TTC549 (cell line): ENCODE data around the gene PKN3.
"Not testable (repeated sequence)": the region's sequence is repeated elsewhere in the genome, so short reads cannot be mapped to it uniquely, and the experiment has no call there.

Experiments used
- FAIRE-seq: peaks from 2 replicates; lab custom pipeline; 2012; peaks lifted over from hg19 to GRCh38; lab: Jason Lieb, UNC

The PKN3 gene

DNA sequence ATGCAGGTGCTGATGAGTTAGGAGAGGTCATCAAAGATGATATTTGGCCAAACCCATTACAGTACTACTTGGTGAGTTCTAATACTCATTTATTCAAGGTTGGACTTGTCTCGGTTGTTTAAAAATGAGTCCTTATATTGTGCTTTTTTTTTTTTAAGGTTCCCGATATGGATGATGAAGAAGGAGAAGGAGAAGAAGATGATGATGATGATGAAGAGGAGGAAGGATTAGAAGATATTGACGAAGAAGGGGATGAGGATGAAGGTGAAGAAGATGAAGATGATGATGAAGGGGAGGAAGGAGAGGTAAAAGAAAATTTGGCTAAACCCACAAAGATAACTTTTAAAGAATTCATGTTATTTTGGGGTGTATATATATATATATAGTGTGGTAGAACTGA is 8.6 kb upstream of the PKN3 start:
- FAIRE-seq: not testable (repeated sequence)

DNA sequence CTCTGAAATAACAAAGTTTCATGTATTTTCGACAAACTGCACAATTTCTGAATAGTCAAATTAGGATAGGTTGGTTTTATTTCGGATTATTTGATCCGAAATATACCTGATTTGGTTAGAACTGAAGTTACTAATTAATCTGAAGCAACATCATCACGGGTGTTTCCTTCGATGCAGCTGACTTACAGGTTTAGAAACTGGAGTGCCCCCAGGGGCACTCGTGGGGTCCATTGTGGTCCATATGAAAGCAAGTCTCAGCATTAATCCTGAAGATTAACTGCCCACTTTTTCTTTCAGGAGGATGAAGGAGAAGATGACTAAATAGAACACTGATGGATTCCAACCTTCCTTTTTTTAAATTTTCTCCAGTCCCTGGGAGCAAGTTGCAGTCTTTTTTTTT is 8.0 kb upstream of the PKN3 start:
- FAIRE-seq: no peak

DNA sequence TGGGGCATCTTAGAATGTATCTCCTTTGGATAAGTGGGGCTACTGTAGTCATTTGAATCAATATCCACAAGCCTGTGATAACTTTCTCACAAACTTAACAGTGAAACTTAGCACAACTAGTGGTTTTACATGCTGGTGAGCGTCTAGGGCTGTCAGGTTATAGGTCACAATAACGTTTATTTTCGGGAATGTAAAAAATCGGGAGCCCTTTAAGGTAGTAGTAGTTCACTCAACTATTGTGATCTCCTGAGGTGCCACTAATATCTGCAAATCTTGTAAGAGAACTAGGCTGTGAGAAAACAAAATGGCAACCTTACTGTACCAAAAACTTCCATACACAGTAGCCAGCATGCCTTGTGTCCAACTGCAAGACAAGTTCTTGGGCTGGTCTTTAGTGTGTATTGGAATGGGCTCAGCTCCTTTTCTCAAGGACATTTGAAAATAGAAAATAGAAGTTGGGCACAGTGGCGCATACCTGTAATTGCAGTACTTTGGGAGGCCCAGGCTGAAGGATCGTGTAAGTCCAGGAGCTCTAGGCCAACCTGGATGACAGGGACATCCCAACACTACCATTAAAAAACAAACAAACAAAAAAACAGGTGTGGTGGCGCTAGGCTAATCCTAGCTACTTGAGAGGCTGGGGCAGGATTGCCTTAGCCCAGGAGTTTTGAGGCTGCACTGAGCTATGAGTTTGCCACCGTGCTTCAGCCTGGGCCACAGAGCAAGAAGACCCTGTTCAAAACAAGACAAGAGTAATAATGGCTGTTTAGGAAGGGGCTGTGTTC is 5.2 kb upstream of the PKN3 start:
- FAIRE-seq: no peak

DNA sequence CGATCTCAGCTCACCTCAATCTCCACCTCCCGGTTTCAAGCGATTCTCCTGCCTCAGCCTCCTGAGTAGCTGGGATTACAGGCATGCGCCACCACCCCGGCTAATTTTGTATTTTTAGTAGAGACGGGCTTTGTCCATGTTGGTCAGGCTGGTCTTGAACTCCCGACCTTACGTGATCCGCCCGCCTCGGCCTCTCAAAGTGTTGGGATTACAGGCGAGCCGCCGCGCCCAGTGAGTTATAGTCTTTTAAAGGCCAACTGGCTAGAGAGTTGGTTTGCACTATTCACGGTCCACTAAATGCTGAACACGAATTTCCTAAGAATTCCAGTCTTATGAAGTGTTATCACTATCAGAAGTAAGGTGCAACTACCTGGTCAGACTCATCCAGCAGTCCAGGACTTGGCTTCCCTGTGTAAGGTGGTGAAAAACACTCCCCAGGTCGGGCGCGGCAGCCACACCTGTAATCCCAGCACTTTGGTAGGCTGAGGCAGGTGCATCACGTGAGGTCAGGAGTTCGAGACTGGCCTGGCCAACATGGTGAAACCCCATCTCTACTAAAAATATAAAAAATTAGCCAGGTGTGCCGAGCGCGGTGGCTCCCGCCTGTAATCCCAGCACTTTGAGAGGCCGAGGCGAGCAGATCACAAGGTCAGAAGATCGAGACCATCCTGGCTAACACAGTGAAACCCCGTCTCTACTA is 3.1 kb upstream of the PKN3 start:
- not testable (repeated sequence) for FAIRE-seq

DNA sequence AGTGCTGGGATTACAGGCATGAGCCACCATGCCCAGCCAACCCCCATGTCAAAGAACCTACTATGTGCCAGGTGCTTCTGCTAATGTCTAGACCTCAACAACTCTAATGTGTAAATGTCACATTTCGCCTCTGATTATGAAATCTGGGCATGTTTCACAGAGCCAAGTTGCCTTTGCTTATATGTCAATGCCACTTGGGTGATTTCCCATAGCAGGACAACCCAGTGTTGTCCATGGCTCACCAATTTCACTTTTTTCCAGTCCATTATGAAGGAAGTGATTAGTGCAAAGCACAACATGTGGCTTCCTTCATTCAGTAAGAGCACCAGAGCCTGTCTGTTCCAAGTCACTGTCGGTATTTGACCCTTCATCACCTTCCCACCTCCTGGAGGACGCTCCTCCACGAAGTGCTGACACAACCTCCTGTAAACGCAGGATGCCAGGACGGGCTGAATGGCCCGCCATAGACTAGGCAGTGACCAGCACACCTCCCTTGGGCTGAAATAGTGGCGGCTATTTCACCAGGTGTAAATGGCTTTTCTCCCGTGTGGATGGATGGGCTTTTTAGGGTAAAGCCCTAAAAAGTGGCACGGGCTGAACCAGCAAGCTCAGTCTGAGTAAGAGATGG is 962 bp upstream of the PKN3 start:
- no peak for FAIRE-seq

DNA sequence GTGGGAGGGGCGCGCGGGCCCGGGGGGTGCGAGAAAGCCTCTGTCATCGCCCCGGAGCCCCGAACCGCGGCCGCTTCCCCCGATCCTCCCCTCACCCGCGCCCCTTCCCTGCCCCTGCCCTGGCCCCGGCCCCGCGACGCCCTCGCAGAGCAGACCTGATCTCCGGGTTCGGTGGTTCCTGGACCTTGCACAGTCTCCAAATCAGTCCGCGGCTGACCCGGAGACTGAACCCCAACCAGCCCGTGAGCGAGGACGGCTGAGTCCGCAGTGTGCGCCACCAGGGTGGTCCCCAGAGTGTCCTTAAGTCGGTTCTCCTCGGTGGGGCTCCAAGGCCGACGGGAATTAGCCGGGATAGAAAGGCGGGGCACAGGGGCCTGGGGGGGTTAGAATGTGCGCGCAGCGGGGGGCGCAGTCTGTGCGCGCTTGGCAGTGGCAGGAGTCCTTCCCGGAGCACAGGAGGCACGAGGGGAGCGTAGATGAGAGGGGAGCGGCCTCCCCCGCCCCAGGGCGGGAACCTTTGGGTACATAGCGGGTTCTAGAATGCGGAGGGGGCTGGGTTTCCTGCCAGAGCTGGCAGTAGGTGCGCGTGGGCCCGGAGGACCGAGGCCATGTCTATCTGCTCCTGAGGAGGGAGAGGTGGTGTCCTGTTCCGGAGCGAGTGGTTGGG is 779 bp downstream of the PKN3 start:
- no peak for FAIRE-seq

DNA sequence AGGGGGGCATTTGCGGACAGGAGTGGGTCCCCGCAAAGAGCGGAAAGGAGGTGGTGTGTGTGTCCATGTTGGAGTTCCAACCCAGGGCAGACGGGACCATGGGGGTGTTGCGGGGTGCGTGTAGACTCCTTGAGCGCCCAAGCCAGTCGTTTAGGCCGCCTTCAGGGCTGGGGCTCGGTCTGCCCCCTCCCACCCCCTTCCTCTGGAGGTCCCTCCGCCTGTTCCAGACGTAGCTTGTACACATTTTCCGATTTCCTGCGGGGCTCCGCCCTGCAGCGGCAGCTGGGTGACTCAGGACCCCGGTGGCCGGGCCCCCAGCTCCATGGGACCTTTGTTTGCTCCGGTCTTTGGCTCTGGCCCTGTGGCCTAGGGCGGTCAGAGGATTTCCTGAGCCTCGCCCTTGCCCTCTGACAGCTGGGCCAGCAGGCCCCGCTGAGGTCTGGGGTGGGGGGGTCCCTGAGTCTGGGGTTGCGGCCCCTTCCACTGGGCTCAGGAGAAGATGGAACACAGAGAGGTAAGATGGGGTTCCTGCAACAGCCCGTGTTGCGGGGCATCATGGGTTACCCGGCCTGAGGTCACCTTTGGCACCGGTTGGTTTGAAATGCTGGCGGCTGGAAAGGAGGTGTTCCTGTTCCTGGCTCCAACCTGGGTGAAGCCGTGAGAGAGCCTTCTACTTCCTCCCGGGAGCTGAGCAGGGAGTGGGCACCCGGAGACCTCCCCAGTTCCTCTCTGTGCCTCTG is 1.5 kb downstream of the PKN3 start:
- FAIRE-seq: no peak

DNA sequence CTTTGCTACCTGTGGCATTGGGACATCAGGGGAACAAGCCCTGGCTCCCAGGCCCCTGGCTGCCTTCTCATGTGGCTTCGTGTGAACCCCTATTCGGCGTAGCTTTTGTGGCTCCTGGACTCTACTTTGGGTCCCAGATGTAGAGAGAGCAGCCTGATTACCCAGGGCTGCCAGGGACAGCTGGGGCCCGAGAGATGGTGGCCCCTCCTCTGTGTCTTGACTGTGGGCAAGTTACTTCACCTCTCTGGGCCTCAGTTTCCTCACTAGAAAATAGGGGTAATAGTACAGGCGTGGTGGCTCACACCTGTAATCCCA is 2.0 kb downstream of the PKN3 start:
- FAIRE-seq: no peak

DNA sequence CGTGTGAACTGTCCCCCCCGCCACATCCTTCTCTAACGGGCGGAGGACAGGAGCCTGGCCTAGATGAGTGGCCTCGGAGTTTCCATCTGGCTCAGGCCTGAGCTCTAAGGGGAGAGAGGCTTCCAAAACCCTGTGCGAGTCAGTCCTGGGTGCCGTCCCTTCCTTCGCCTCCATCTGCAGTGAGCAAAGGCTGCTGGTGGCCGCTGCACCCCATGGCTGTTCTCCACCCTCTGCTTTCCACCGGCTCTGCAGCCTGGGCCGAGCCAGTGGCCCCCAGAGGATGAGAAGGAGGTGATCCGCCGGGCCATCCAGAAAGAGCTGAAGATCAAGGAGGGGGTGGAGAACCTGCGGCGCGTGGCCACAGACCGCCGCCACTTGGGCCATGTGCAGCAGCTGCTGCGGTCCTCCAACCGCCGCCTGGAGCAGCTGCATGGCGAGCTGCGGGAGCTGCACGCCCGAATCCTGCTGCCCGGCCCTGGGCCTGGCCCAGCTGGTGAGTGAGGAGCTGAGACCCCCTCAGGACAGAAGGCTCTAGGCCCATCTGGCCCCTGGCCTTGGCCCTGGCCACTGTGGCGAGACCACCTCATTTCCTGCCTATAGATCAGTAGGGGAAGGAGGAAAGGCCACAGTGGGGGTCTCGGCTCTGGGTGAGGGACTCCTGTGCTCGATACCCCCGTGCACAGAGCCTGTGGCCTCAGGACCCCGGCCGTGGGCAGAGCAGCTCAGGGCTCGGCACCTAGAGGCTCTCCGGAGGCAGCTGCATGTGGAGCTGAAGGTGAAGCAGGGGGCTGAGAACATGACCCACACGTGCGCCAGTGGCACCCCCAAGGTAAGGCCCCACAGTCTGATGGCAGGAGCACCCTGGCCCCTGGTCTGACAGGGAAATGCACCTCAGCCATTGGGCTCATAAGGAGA is 3.0 kb downstream of the PKN3 start:
- no peak for FAIRE-seq

DNA sequence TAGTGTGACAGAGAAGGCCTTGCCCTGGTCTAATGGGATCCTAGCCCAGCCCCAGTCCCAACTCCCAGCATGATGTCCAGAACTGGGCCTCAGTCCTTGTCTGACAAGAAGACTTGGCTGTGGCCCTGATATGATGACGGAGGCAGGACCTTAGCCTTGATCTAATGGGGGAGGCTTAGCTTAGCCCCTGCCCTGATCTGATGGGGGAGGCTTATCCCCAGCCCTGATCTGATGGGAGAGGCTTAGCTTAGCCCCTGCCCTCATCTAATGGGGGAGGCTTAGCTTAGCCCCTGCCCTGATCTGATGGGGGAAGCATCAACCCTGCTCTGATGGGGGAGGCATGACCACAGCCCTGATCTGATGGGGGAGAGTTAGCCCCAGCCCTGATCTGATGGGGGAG is 3.7 kb downstream of the PKN3 start:
- FAIRE-seq: no peak

DNA sequence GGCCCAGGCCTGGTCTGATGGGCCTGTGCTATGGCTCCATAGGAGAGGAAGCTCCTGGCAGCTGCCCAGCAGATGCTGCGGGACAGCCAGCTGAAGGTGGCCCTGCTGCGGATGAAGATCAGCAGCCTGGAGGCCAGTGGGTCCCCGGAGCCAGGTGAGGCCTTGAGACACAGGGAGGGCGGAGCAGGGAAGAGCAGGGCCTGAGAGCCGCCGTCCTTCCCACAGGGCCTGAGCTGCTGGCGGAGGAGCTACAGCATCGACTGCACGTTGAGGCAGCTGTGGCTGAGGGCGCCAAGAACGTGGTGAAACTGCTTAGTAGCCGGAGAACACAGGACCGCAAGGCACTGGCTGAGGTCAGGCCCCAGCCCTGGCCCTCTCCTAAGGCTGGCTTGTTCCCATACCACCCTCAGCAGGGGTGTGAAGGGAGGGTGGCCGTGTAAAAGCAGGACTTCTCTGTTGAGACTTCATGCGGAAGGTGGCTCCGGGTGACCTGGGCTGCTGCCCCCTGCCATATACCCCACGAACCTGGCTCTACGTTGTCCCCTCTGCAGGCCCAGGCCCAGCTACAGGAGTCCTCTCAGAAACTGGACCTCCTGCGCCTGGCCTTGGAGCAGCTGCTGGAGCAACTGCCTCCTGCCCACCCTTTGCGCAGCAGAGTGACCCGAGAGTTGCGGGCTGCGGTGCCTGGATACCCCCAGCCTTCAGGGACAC is 4.5 kb downstream of the PKN3 start:
- FAIRE-seq: no peak

DNA sequence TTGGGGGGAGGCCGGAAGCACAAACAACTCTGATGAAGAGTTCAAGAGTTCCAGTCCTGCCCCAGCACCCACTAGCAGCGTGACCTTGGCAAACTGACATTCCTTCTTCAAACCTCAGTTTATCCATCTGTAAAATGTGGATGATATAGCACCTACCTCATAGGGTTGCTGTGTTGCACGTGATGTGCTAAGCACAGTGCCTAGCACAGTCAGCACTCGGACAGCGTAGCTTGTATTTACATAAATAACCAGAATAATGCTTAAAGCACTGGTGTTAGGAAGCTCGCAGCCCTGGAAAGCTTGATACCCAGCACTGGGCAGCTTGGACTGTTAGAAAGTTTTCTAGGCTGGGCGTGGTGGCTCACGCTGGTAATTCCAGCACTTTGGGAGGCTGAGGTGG is 5.1 kb downstream of the PKN3 start:
- no peak for FAIRE-seq

DNA sequence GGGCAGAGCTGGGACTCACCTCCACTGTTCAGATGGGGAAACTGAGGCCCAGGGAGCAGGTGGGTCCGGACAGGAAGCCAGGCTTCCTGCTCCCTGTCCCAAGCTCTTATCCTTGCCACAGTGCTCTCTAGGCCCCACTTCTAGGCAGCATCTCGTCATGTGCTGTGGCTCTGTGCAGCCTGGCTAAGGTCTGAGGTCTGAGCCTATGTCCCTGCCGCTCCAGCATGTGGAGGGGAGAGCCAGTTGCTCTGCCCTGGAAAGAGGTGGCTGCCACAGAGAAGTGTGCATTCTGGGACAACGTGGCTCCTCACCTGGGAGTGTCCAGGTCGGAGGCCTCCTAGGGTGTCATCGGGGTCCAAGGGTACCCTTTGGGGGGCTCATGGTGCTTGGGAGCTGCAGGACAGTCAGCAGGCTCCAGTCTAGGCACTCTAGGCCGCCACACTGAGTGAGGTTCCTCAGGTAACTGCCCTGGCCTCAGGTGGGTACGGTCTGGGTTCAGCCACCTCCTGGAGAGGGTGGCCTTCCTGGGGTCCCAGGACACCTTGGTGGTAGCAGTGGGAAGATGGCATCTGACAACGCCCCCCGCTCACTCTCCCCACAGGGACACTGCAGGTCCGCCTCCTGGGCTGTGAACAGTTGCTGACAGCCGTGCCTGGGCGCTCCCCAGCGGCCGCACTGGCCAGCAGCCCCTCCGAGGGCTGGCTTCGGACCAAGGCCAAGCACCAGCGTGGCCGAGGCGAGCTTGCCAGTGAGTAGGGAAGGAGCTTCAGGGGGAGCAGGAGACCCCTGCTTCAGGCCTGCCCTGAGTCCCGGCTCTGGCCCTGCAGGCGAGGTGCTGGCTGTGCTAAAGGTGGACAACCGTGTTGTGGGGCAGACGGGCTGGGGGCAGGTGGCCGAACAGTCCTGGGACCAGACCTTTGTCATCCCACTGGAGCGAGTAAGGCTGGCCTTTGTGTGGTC is 10.4 kb downstream of the PKN3 start:
- FAIRE-seq: no peak

DNA sequence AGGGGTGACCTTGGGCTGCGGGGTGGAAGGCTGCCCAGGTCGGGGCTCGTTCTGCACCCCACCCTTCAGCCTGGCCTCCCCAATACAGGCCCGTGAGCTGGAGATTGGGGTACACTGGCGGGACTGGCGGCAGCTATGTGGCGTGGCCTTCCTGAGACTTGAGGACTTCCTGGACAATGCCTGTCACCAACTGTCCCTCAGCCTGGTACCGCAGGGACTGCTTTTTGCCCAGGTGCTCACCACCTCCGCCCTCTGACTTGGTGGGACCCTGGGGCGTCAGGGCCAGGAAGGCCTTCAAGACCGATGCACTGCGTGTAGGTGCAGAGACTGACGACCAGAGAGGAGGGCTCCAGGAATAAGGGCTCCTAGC is 11.1 kb downstream of the PKN3 start:
- no peak for FAIRE-seq

DNA sequence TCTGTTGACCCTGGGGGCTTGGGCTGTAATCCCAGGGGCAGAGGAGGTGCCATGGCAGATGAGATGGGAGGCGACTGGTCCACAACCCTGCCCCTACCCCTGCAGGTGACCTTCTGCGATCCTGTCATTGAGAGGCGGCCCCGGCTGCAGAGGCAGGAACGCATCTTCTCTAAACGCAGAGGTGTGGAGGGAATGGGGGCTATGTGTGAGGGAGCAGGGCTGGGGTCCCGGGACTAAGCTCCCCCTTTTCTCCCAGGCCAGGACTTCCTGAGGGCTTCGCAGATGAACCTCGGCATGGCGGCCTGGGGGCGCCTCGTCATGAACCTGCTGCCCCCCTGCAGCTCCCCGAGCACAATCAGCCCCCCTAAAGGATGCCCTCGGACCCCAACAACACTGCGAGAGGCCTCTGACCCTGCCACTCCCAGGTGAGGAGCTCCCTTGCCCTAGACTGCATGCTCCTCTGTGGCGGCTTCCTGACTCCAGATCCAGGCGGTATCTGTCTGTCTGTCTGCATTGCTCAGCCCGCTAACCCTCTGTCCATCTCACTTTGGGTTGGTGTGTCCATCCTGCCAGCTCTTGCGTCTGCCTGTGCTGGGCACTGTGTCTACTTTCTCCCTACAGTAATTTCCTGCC is 11.8 kb downstream of the PKN3 start:
- no peak for FAIRE-seq

DNA sequence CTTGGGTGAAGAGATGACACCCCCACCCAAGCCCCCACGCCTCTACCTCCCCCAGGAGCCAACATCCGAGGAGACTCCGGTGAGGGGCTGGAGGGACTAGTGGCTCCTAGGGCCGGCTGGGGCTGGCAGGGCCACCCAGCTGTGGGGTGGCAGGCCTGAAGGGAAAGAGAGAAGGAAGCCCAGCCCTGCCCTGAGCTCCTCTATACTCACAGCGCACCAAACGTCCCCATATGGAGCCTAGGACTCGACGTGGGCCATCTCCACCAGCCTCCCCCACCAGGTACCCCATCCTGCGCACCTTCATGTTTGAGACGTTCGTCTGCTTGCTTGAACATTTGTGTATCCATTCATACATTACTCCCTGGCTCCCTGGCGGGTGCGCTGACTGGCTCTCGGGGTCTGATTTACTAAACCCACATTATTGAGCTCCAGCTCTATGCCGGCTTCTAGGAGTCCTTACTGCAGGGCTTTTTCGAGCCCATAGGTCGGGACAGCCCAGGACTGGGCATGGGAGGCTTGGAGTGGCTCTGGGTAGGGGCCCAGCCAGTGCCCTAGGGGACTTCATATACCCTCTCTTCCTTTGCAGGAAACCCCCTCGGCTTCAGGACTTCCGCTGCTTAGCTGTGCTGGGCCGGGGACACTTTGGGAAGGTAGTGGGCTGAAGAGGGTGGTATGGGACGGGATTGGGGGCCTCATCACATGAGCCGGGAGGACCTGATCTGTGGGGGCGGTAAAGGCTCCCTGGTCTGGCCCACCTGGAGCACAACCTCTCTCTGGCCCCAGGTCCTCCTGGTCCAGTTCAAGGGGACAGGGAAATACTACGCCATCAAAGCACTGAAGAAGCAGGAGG is 12.5 kb downstream of the PKN3 start:
- FAIRE-seq: no peak

DNA sequence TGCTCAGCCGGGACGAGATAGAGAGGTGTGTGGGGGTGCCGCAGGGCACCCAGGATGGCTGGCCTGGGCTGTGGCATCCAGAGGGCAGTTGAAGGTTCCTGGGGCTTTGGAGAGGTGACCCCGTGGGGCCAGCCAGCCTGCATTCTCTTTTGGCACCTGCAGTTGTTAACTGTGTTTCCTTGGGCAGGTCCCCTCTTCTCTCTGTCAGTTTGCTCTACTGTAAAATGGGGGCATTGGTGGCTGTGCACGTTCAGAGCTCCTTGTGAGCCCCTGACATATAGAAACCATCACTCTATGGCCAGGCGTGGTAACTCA is 13.1 kb downstream of the PKN3 start:
- no peak for FAIRE-seq

DNA sequence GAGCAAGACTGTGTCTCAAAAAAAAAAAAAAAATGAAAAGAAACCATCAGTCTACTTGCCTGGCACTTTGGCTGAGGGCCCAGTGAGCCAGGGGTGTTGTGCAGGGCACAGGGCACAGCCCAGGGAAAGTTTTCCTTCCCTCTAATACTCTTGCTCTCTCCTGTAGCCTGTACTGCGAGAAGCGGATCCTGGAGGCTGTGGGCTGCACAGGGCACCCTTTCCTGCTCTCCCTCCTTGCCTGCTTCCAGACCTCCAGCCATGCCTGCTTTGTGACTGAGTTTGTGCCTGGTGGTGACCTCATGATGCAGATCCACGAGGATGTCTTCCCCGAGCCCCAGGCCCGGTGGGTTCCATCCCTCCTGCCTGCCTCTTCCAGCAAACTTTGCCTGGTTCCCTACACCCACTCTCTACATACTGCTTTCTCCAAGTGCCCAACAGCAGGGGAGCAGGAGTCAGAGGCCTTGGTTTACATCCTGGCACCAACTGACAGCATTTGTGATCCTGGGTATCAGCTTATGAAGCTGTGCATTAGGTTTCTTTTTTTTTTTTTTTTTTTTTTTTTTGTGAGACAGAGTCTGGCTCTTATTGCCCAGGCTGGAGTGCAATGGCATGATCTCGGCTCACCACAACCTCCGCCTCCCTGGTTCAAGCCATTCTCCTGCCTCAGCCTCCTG is 14.4 kb downstream of the PKN3 start:
- no peak for FAIRE-seq
